Measurements from ENCODE around the gene B4GALNT1. TPM values are rescaled to one million over a fixed set of nuclear protein-coding genes. Genes with fewer than 3 reads are reported as not detected.

Gene B4GALNT1
- total RNA-seq, 1 donor, result 3.0 TPM

- H3K4me3 ChIP-seq (ENCODE audit: low read depth, low read length), result no peak overlapping the region
- DNase-seq (ENCODE audit: low read depth), result no peak
- TF ChIP-seq CTCF (IDR thresholded peaks at IDR 0.05; ENCODE audit: insufficient read depth, low read depth, low read length), result no peak
Measured at GRCh38 chr12:57576613-57577160, 56.3 kb downstream of the B4GALNT1 start.

Other genes starting within 250 kb of the B4GALNT1 start
- gene R3HDM2, start 202.2 kb downstream of the B4GALNT1 start, total RNA-seq, result 16.8 and 19.0 TPM in 2 replicates
- under 0.01 TPM in 1 of 2 replicates, not detected in the other for gene INHBC, start 198.4 kb downstream of the B4GALNT1 start, total RNA-seq
- 1.7 and 4.5 TPM in 2 replicates for gene INHBE, start 177.9 kb downstream of the B4GALNT1 start, total RNA-seq
- 0.86 and 1.9 TPM in 2 replicates for gene GLI1, start 173.4 kb downstream of the B4GALNT1 start, total RNA-seq
- under 0.01 TPM in 2 replicates for gene ARHGAP9, start 153.3 kb downstream of the B4GALNT1 start, total RNA-seq
- gene MARS1, start 145.1 kb downstream of the B4GALNT1 start, total RNA-seq, result 158 and 244 TPM in 2 replicates
- gene DDIT3, start 112.7 kb downstream of the B4GALNT1 start, total RNA-seq, result 18.1 and 56.7 TPM in 2 replicates
- gene MBD6, start 110.4 kb downstream of the B4GALNT1 start, total RNA-seq, result 4.8 and 6.9 TPM in 2 replicates
- gene DCTN2, start 86.0 kb downstream of the B4GALNT1 start, total RNA-seq, result 111 and 120 TPM in 2 replicates
- 0.86 and 1.3 TPM in 2 replicates for gene KIF5A, start 83.2 kb downstream of the B4GALNT1 start, total RNA-seq
- gene PIP4K2C, start 42.0 kb downstream of the B4GALNT1 start, total RNA-seq, result 21.3 and 33.2 TPM in 2 replicates
- gene DTX3, start 28.4 kb downstream of the B4GALNT1 start, total RNA-seq, result 19.0 and 22.9 TPM in 2 replicates
- gene ARHGEF25, start 21.8 kb downstream of the B4GALNT1 start, total RNA-seq, result 28.0 and 48.4 TPM in 2 replicates
- gene OS9, start 60.9 kb upstream of the B4GALNT1 start, total RNA-seq, result 95.3 and 98.0 TPM in 2 replicates
- gene AGAP2, start 105.5 kb upstream of the B4GALNT1 start, total RNA-seq, result 0.32 and 0.43 TPM in 2 replicates
- 39.9 and 62.2 TPM in 2 replicates for gene TSPAN31, start 111.8 kb upstream of the B4GALNT1 start, total RNA-seq
- gene CDK4, start 119.1 kb upstream of the B4GALNT1 start, total RNA-seq, result 226 and 299 TPM in 2 replicates
- gene MARCHF9, start 121.9 kb upstream of the B4GALNT1 start, total RNA-seq, result 2.6 and 3.5 TPM in 2 replicates
- gene CYP27B1, start 133.9 kb upstream of the B4GALNT1 start, total RNA-seq, result 0.97 and 3.0 TPM in 2 replicates
- 5.2 and 7.4 TPM in 2 replicates for gene METTL1, start 138.9 kb upstream of the B4GALNT1 start, total RNA-seq
- gene EEF1AKMT3, start 139.4 kb upstream of the B4GALNT1 start, total RNA-seq, result 6.9 and 8.1 TPM in 2 replicates
- 19.0 and 25.5 TPM in 2 replicates for gene TSFM, start 149.6 kb upstream of the B4GALNT1 start, total RNA-seq
- 2.9 and 4.3 TPM in 2 replicates for gene AVIL, start 185.5 kb upstream of the B4GALNT1 start, total RNA-seq
- gene CTDSP2, start 213.5 kb upstream of the B4GALNT1 start, total RNA-seq, result 64.8 and 76.0 TPM in 2 replicates